Motor neuron (in vitro differentiated cells): Measurements from ENCODE around the gene PLCL2. TPM values are rescaled to one million over a fixed set of nuclear protein-coding genes. Genes with fewer than 3 reads are reported as not detected.
"Not testable (repeated sequence)": the region's sequence is repeated elsewhere in the genome, so short reads cannot be mapped to it uniquely, and the experiment has no call there.

Experiments used
- ATAC-seq, 8 experiments: fragments of 200-7000 bp; cut with Tn5 transposase; replicated peaks in 6 of 8; 2 replicates each; pipeline ENCODE4 v1.8.0; 2021; ENCODE audit warnings: mild to moderate bottlenecking in 8 of 8, moderate library complexity in 8 of 8
- H3K27ac ChIP-seq, 2 donors: fragments of 250-450 bp; sonication (Bioruptor Pico); 2 replicates each; pipeline ENCODE4 v1.9.0; 2021; ENCODE audit warnings: antibody characterized with exemption in 2 of 2, mild to moderate bottlenecking in 2 of 2, moderate library complexity in 1 of 2
- H3K4me1 ChIP-seq, 2 donors: fragments of 250-450 bp; sonication (Bioruptor Pico); replicated peaks in 1 of 2; 2 replicates each; pipeline ENCODE4 v1.6.1; 2021; ENCODE audit warnings: antibody characterized with exemption in 2 of 2, mild to moderate bottlenecking in 2 of 2, moderate library complexity in 1 of 2
- H3K4me3 ChIP-seq, 5 donors: fragments of 250-450 bp; sonication (Bioruptor Pico); 2 replicates each; pipeline ENCODE4 v1.9.0; 2021; ENCODE audit warnings: antibody characterized with exemption in 5 of 5, mild to moderate bottlenecking in 5 of 5, moderate library complexity in 4 of 5
- WGBS, 10 experiments: fragments of 450-650 bp; shearing (Covaris generic); methylation state at CpG; one replicate each; pipeline ENCODE4 v1.0.0; 2022; 5-methylcytosine and 5-hydroxymethylcytosine counted together
- in situ Hi-C, 9 experiments: fragments of 400-800 bp; cut with MboI; loops; one replicate each; pipeline ENCODE4 v1.15.0; 2021; ENCODE audit warnings: low sequenced_read_pairs in 9 of 9, low pct_unique_long_range_greater_than_20kb in 2 of 9; ENCODE audit not compliant: unreplicated experiment in 9 of 9
- total RNA-seq, 8 experiments: library from RNA; unstranded; fragments of 300-600 nt; gene quantifications; 2 replicates each; pipeline versions ENCODE4 v1.2.3 to v1.2.4, GENCODE V29; 2022

The PLCL2 gene
- total RNA-seq, 8 experiments from 2014 or later: 12.3 to 28.0 (median 21.6) TPM

- in situ Hi-C loops: no loop called here
- peak in 2 of 8 experiments; percentile 96 to 97 for ATAC-seq
- H3K4me1 ChIP-seq: no peaks in the 10 kb centered on the region
- no peak overlapping the region for H3K27ac ChIP-seq
- no peak overlapping the region for H3K4me3 ChIP-seq
- WGBS, 10 experiments: 0 to 100% (median 59%) methylated on average over 1 to 2 of the region's 2 CpGs; no CpG with 5 or more reads in 1 of the 10 experiments
Observed at GRCh38 chr3:17125738-17126442, 241.1 kb downstream of the PLCL2 start.

GRCh38 chr3:17128671-17129070 lies 243.9 kb downstream of the PLCL2 start:
- 20 to 76% methylated on average over 1 to 3 of the region's 3 CpGs; no CpG with 5 or more reads in 8 of the 10 experiments for WGBS, 10 experiments
- H3K27ac ChIP-seq, H3K4me1 ChIP-seq, H3K4me3 ChIP-seq, ATAC-seq, in situ Hi-C loops: not testable (repeated sequence)

GRCh38 chr3:17129556-17129955 lies 244.8 kb downstream of the PLCL2 start:
- Histone ChIP-seq H3K4me1 (no peaks in the 10 kb centered on the region), H3K27ac (no peak overlapping the region), H3K4me3 (no peak overlapping the region)
- WGBS, 10 experiments: 45 to 100% (median 81%) methylated on average over 1 to 3 of the region's 3 CpGs; no CpG with 5 or more reads in 4 of the 10 experiments
- in situ Hi-C loops: no loop called here
- ATAC-seq: peak in 2 of 8 experiments; percentile 52 to 56

DNA sequence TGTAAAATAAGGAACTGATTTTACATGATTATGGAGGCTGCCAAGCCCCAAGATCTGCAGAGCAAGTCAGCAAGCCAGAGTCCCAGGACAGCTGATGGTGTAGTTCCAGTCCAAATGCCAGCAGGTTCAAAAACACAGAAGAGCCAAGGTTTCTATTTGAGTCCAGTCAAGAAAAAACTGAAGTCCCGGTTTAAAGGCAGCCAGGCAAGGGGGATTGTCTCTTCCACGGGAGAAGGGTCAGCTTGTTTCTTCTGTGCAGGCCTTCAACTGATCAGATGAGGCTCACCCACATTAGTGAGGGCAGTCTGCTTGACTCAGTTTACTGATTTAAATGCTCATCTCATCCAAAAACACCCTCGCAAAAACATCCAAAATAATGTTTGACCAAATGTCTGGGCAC lies 246.2 kb downstream of the PLCL2 start:
- in situ Hi-C loops: no loop called here
- Histone ChIP-seq H3K4me3 (no peak overlapping the region), H3K4me1 (peaks cover 0 to 3% of the 10 kb centered on the region in 2 donors), H3K27ac (no peak overlapping the region)
- 33 to 100% (median 93%) methylated on average over 1 to 3 of the region's 3 CpGs; no CpG with 5 or more reads in 3 of the 10 experiments for WGBS, 10 experiments
- ATAC-seq: no peak

DNA sequence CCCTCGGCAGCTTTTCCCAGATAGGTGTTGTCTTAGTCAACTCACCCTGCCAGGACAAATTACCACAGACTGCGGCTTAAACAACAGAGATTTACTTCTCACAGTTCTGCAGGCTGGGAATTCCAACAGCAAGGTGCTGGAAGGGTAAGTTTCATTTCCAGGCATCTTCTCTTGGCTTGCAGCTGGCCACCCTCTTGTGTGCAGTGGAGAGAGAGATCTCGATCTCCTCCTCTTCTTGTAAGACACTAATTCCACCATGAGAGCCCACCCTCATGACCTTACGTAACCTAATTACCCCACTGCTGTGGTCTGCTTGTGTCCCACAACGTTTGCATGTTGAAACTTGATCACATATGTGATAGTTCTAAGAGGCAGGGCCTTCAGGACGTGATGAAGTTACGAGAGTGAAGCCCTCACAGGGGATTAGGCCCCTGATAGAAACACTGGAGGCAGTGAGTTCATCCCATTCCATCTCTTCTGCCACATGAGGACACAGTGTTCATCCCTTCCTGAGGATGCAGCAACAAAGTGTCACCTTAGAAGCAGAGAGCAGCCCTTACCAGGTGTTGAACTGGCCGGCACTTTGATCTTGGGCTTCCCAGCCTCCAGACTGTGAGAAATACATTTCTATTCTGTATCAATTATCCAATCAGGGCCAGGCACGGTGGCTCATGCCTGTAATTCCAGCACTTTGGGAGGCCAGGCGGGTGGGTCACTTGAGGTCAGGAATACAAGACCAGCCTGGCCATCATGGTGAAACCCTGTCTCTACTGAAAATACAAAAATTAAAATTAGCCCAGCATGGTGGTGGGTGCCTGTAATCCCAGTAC lies 247.7 kb downstream of the PLCL2 start:
- H3K4me3 ChIP-seq: no peak overlapping the region
- in situ Hi-C loops: no loop called here
- peaks cover 5 to 12% of the 10 kb centered on the region in 2 donors for H3K4me1 ChIP-seq
- ATAC-seq: no peak
- 47 to 100% (median 81%) methylated on average over 1 to 6 of the region's 10 CpGs for WGBS, 10 experiments
- no peak overlapping the region for H3K27ac ChIP-seq

GRCh38 chr3:17133632-17134545 lies 249.1 kb downstream of the PLCL2 start:
- H3K4me3 ChIP-seq: no peak overlapping the region
- no peak for ATAC-seq
- in situ Hi-C loops: no loop called here
- peaks cover 5 to 12% of the 10 kb centered on the region in 2 donors for H3K4me1 ChIP-seq
- 77 to 100% (median 92%) methylated on average over 1 to 11 of the region's 19 CpGs for WGBS, 10 experiments
- no peak overlapping the region for H3K27ac ChIP-seq

DNA sequence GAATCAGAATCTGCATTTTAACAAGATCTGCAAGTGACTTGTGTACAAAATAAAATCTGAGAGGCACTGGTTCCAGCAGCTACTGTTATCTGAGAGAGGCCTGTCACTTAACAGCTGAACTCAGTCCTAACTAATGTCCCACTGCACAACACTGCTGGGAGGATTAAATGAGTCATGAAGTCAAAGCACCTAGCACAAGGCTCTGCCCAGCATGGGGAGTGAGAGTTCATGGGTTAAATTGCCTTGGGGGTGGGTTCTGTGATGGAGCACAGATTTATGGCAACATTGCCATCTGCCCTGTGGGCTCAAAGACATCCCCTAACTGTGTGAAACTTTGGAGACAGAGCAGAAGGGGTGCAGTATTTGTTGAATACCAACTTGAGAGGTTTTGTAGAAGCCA lies 250.9 kb downstream of the PLCL2 start:
- H3K4me3 ChIP-seq: no peak overlapping the region
- ATAC-seq: peak in 2 of 8 experiments; percentile 20 to 45
- H3K4me1 ChIP-seq: peaks cover 5 to 12% of the 10 kb centered on the region in 2 donors
- H3K27ac ChIP-seq: peak overlapping the region; percentile 29 to 63
- in situ Hi-C loops: no loop called here

- peak overlapping the region; percentile 29 to 63 for H3K27ac ChIP-seq
- H3K4me3 ChIP-seq: no peak overlapping the region
- WGBS, 10 experiments: 0 to 80% (median 8%) methylated on average over 1 to 6 of the region's 11 CpGs; no CpG with 5 or more reads in 5 of the 10 experiments
- peaks cover 5 to 12% of the 10 kb centered on the region in 2 donors for H3K4me1 ChIP-seq
- peak in 5 of 8 experiments; percentile 59 to 95 (median 89) for ATAC-seq
- in situ Hi-C loops: no loop called here
Observed at GRCh38 chr3:17136136-17136721, 251.5 kb downstream of the PLCL2 start.

GRCh38 chr3:17137321-17137826 lies 252.6 kb downstream of the PLCL2 start:
- in situ Hi-C loops: no loop called here
- Histone ChIP-seq H3K4me1 (peaks cover 5 to 12% of the 10 kb centered on the region in 2 donors), H3K4me3 (no peak overlapping the region), H3K27ac (no peak overlapping the region)
- ATAC-seq: no peak
- WGBS, 10 experiments: 46 to 100% methylated on average over 1 to 4 of the region's 5 CpGs; no CpG with 5 or more reads in 8 of the 10 experiments

GRCh38 chr3:17138246-17139039 lies 253.7 kb downstream of the PLCL2 start:
- Histone ChIP-seq H3K4me3 (no peak overlapping the region), H3K27ac (no peak overlapping the region), H3K4me1 (peaks cover 5 to 12% of the 10 kb centered on the region in 2 donors)
- no peak for ATAC-seq
- WGBS, 10 experiments: 0 to 100% (median 78%) methylated on average over 1 to 6 of the region's 7 CpGs; no CpG with 5 or more reads in 4 of the 10 experiments
- in situ Hi-C loops: no loop called here
